OCI-LY7 (cell line): Measurements from ENCODE around the gene TSPAN9. TPM values are rescaled to one million over a fixed set of nuclear protein-coding genes. Genes with fewer than 3 reads are reported as not detected.

Experiments
- BruUV-seq: library from RNA; stranded (reverse); fragments of 400-500 nt; replicated peaks from 2 replicates; lab custom pipeline; 2021; lab: Mats Ljungman, UMichigan
- CTCF ChIA-PET: fragments of 300-600 bp; sonication (Branson Sonifier 250); formaldehyde crosslinking; loops from one replicate; lab custom pipeline; 2022; ENCODE audit warnings: antibody characterized with exemption; ENCODE audit not compliant: unreplicated experiment; lab: Charles Lee
- POLR2A ChIA-PET: fragments of 300-600 bp; sonication (Branson Sonifier 250); formaldehyde crosslinking; loops from one replicate; lab custom pipeline; 2022; ENCODE audit warnings: antibody characterized with exemption; lab: Charles Lee
- DNase-seq: peaks from one replicate; pipeline ENCODE4 v3.0.0-alpha.2; 2015; ENCODE audit warnings: low spot score
- H2AFZ ChIP-seq: fragments of 200-600 bp; sonication (generic), shearing (Covaris generic); 2 replicates; pipeline ENCODE4 v1.6.1; 2014; ENCODE audit warnings: mild to moderate bottlenecking, antibody characterized with exemption, low read length, moderate library complexity
- H3K27ac ChIP-seq: fragments of 200-600 bp; sonication (generic); 2 replicates; pipeline ENCODE4 v1.5.1; 2014; ENCODE audit warnings: mixed run types, low read depth, mild to moderate bottlenecking, moderate library complexity, low read length, inconsistent platforms; ENCODE audit not compliant: poor library complexity, severe bottlenecking
- H3K36me3 ChIP-seq: fragments of 200-600 bp; sonication (generic); 2 replicates; pipeline ENCODE4 v1.6.1; 2014; ENCODE audit warnings: mild to moderate bottlenecking, antibody characterized with exemption, low read length, moderate library complexity, mixed read lengths; ENCODE audit not compliant: insufficient read depth
- H3K4me1 ChIP-seq: fragments of 200-600 bp; sonication (generic); 2 replicates; pipeline ENCODE4 v1.5.1; 2014; ENCODE audit warnings: mild to moderate bottlenecking, low read length; ENCODE audit not compliant: insufficient read depth, poor library complexity, severe bottlenecking
- H3K4me2 ChIP-seq: fragments of 200-600 bp; sonication (generic); 2 replicates; pipeline ENCODE4 v1.6.1; 2014; ENCODE audit warnings: mild to moderate bottlenecking, low read length
- H3K4me3 ChIP-seq: fragments of 200-600 bp; sonication (generic); 2 replicates; pipeline ENCODE4 v1.5.1; 2014; ENCODE audit warnings: mild to moderate bottlenecking, low read depth, low read length; ENCODE audit not compliant: poor library complexity, severe bottlenecking
- H3K79me2 ChIP-seq: fragments of 200-600 bp; sonication (generic); 2 replicates; pipeline ENCODE4 v1.6.1; 2016; ENCODE audit warnings: low read depth, mild to moderate bottlenecking, low read length, moderate library complexity, mixed read lengths; ENCODE audit not compliant: insufficient read depth
- H3K9me2 ChIP-seq: fragments of 200-600 bp; sonication (generic); 2 replicates; pipeline ENCODE4 v1.6.1; 2016; ENCODE audit warnings: mild to moderate bottlenecking, low read length, mixed read lengths; ENCODE audit not compliant: insufficient read depth
- H3K9me3 ChIP-seq: fragments of 200-600 bp; sonication (generic); 2 replicates; pipeline ENCODE4 v1.6.1; 2014; ENCODE audit warnings: mild to moderate bottlenecking, mixed run types, low read length, mixed read lengths
- H4K20me1 ChIP-seq: fragments of 200-600 bp; sonication (generic); 2 replicates; pipeline ENCODE4 v1.6.1; 2014; ENCODE audit warnings: mild to moderate bottlenecking, antibody characterized with exemption, low read length, moderate library complexity, mixed read lengths; ENCODE audit not compliant: insufficient read depth
- CTCF ChIP-seq: fragments of 200-600 bp; sonication (generic); conservative IDR thresholded peaks from 2 replicates; pipeline ENCODE4 v1.5.1; 2014; ENCODE audit warnings: mild to moderate bottlenecking, antibody characterized with exemption, low read length, moderate library complexity, mixed read lengths
- EZH2phosphoT487 ChIP-seq: fragments of 200-600 bp; sonication (generic); IDR thresholded peaks from 2 replicates; pipeline ENCODE4 v1.6.1; 2018; ENCODE audit warnings: low read depth, borderline replicate concordance, mild to moderate bottlenecking, mixed run types, antibody characterized with exemption, low read length, moderate library complexity, mixed read lengths
- intact Hi-C: fragments of 100-400 bp; cut with micrococcal nuclease; formaldehyde crosslinking; loops from one replicate; pipeline ENCODE4 v1.10.0; 2022; ENCODE audit not compliant: unreplicated experiment
- total RNA-seq, 2 experiments: library from RNA; depleted of rRNA in 1 of 2; stranded (reverse); fragments of >200 nt in 1 of 2; shearing (Covaris generic) in 1 of 2; gene quantifications; 2 replicates each; pipeline ENCODE4 v1.2.3, GENCODE V29; 2014 to 2022

TSPAN9 gene
- total RNA-seq, 2 experiments from 2014 or later: 0.50 to 0.74 TPM

DNA sequence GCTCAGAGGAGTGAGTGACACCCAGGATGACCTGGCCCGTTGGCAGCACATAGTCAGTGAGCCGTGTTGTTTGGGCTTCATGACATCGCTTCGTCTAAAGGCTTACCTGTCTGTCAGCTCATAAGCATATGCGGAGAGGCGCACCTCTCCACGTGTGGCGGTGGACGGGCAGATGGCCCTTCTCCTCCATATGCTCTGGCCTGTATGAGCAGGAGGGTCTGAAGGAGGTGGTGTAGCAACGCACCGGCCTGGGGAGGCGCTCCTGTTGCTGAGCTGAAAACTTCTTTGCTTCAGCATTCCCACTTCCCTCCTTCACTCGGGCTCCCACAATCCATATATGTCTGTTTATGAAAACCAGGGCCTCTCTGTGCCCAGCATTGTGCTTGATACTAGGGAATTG lies 186.1 kb downstream of the TSPAN9 start:
- no peak for DNase-seq
- no peaks in the 10 kb centered on the region for H3K9me3 ChIP-seq

DNA sequence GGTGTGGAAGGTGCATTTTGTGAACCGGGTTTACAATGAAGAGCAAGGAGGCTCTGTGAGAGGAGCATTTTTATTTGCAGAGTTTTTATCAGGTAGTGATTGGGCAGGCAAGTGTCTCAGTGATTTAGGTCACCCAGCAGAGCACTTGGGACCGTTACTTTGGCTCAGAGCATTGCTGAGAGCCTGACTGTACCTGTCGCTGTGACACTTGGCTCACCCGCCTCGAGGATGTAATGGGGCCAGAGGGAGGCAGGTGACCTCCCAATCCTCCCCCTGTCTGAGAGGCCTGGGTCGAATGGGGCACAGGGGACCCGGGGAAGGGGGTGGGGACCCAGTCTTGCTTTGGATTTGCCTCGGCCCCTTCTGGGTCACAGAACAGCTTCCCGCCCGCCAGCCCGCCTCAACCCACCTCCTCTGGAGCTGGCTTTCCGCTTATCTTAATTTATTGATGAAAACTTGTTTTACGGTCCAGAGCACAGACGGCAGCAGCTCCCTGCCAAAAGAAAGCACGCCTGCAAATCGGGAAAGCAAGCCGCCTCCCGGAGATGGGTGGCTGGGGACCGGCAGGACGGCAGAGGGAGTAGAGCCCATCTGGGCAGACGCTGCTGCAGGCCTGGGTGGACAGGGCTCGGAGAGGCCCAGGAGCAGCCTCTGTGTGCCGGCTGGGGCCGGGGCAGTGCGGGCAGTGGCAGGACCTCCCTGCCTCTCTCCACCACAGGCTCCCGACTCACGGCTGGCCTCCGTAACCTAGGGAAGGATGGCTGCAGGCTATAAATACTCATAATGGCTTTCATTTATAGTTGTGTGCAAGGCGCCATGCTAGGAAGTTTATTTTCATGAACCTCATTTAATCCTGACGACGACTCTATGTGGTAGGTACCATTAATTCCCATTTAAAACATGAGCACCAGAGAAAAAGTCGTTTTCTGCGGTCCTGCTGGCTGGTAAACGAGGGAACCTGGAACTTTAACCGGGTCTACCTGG lies 187.1 kb downstream of the TSPAN9 start:
- no peak overlapping the region for H3K4me2 ChIP-seq
- no peaks in the 10 kb centered on the region for H4K20me1 ChIP-seq
- no peaks in the 10 kb centered on the region for H3K9me3 ChIP-seq
- intact Hi-C loops: no loop called here
- no peaks in the 10 kb centered on the region for H3K9me2 ChIP-seq
- H3K79me2 ChIP-seq: no peaks in the 10 kb centered on the region
- ChIA-PET CTCF (no interaction called here), POLR2A (no interaction called here)
- no peak for DNase-seq
- no peak for TF ChIP-seq CTCF
- TF ChIP-seq EZH2phosphoT487: no peak
- no TSS peak for BruUV-seq
- no peaks in the 10 kb centered on the region for H3K36me3 ChIP-seq
- H3K27ac ChIP-seq: no peak overlapping the region
- no peak overlapping the region for H3K4me3 ChIP-seq
- H3K4me1 ChIP-seq: no peaks in the 10 kb centered on the region
- no peak overlapping the region for H2AFZ ChIP-seq

More for the DNA sequence above, 186.1 kb downstream of the TSPAN9 start:
- POLR2A ChIA-PET: no interaction called here
- no peaks in the 10 kb centered on the region for H3K9me2 ChIP-seq
- H2AFZ ChIP-seq: no peak overlapping the region
- CTCF ChIA-PET: no interaction called here
- no peak overlapping the region for H3K4me3 ChIP-seq
- no peaks in the 10 kb centered on the region for H3K79me2 ChIP-seq
- BruUV-seq: no TSS peak
- H3K36me3 ChIP-seq: no peaks in the 10 kb centered on the region
- H4K20me1 ChIP-seq: no peaks in the 10 kb centered on the region
- no peak overlapping the region for H3K27ac ChIP-seq
- H3K4me1 ChIP-seq: no peaks in the 10 kb centered on the region
- TF ChIP-seq EZH2phosphoT487 (no peak), CTCF (no peak)
- intact Hi-C loops: no loop called here
- H3K4me2 ChIP-seq: no peak overlapping the region

DNA sequence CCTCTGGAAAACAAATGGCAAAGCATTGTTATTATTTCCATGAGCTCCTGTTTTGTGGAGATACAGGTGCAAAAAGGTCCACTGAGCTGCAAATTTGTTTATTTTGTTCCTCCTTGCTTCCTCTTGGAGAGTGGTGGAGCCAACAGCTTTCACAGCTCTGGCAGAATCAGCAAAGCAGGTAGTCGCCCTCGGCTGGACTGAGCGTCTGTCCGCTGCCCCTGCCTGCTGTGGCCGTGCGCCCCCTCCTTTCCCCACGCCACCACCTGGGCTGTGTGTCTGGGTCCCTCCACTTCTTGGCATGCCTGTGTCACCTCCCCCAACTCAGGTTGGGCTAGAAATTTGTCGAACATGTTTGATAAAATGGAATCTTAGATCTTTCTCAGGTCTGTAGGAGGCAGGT lies 188.2 kb downstream of the TSPAN9 start:
- Histone ChIP-seq H3K4me3 (no peak overlapping the region), H3K79me2 (no peaks in the 10 kb centered on the region), H3K9me2 (no peaks in the 10 kb centered on the region), H3K9me3 (no peaks in the 10 kb centered on the region), H3K27ac (no peak overlapping the region), H2AFZ (no peak overlapping the region), H3K36me3 (no peaks in the 10 kb centered on the region), H3K4me1 (no peaks in the 10 kb centered on the region), H3K4me2 (no peak overlapping the region), H4K20me1 (no peaks in the 10 kb centered on the region)
- ChIA-PET POLR2A (no interaction called here), CTCF (no interaction called here)
- intact Hi-C loops: no loop called here
- BruUV-seq: no TSS peak
- no peak for DNase-seq
- TF ChIP-seq CTCF (no peak), EZH2phosphoT487 (no peak)
